Stimulated activated CD8-positive, alpha-beta memory T cell treated with anti-CD3 and anti-CD28 coated beads, Interleukin-7, amount 100 ng/mL, for 4 hours (primary cell): ENCODE measurements around the gene GADL1.

Source experiments
- DNase-seq, 2 donors: peaks; one replicate each; pipeline ENCODE4 v3.0.0-alpha.2; 2020; ENCODE audit warnings: low read depth in 2 of 2

GADL1 gene

DNA sequence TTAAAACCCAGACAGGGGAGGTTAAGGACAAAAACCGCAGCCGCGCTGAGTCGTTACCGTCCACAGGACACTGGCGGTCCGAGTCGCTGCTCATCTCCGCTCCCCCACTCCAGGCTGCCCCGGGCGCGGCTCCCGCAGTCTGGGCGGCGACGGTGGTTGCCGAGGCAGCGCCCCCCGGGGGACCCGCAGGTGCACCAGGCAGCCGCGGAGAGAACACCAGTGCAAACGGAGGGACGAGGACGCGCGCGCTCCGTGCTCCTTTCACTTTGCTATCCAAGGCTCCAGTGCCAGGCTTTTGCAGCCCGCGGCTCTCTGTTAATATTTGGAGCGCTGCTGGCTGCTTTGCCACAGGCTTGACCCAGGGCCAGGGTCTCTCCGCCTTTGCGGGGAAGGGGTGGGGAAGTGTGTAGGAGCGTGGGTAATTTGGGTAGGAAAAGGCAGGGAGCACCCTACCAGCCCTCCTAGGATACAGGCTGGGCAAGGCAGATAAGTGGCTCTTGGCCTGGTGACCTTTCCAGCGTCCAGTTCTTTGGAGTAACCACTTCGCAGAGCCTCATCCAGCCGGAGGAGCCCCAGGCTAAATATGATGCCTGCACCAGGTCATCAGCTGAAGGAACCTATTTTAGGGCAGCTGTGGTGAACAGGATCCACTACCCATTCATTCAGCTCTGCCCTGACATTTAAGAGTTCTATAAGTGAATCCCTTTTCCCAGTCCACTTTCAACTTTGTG is at the start of gene GADL1:
Gene GADL1, minus strand, starts transcription at position 141 of the 731 bp plus-strand sequence. Its CDS starts 47 bp downstream, at position 94.
- DNase-seq: no peak

DNA sequence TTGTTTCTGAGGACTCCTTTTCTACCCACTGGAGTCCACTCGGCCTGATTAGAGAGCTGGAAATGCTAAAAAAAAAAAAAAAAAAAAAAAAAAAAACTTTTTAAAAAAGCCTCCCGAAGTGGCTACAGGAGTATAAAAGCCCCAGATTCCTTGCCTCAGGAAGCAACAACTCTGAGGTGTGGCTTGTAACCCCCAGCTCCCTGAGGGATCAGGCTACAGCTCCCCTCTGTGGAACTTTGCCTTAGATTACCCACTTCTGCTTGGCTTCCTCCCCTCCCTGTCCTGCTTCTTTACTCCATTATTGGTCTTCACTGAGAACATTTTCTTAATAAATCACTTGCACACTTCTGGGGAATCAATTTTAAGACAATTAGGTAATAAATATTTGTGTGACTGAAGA is 49.7 kb upstream of the GADL1 start:
- DNase-seq: no peak

- DNase-seq: no peak
Observed at GRCh38 chr3:30943206-30943605, 48.7 kb upstream of the GADL1 start.

GRCh38 chr3:30941342-30941741 is 46.9 kb upstream of the GADL1 start:
- DNase-seq: no peak

- no peak for DNase-seq
Observed at GRCh38 chr3:30940740-30941139, 46.3 kb upstream of the GADL1 start.

DNA sequence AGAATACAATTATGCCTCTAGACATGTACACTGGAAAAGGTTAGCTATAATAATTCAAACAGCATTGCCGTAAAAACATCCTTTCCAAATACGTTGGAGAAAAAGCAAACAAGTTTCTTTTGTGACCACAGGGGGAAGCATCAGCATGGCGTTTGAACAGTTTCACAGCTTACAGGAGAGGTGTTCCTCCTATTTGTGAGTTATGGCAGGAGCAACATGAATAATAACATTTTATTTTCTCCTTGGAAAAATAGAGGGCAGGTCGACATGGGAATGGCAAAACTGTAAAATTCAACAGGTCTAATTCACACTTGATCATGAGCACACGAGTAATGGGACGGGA is 39.7 kb upstream of the GADL1 start:
- DNase-seq: no peak

- DNase-seq: no peak
Observed at GRCh38 chr3:30933478-30934207, 39.2 kb upstream of the GADL1 start.

- no peak for DNase-seq
Observed at GRCh38 chr3:30932513-30933098, 38.1 kb upstream of the GADL1 start.

DNA sequence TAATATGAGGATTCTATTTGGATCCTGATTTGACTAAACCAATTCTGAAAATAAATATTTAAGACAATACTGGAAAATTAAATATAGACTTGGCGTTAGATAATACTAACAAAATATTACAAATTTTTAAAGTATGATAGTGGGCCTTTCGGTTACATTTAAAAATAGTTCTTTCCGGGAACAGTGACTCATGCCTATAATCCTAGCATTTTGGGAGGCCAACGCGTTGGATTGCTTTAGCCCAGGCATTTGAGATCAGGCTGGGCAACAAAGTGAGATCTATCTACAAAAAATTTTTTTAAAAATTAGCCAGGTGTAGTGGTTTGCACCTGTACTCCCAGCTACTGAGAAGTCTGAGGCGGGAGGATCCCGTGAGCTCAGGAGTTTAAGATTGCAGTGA is 30.3 kb upstream of the GADL1 start:
- no peak for DNase-seq

GRCh38 chr3:30919564-30919963 is 25.1 kb upstream of the GADL1 start:
- DNase-seq: no peak

GRCh38 chr3:30918761-30919160 is 24.3 kb upstream of the GADL1 start:
- DNase-seq: no peak

DNA sequence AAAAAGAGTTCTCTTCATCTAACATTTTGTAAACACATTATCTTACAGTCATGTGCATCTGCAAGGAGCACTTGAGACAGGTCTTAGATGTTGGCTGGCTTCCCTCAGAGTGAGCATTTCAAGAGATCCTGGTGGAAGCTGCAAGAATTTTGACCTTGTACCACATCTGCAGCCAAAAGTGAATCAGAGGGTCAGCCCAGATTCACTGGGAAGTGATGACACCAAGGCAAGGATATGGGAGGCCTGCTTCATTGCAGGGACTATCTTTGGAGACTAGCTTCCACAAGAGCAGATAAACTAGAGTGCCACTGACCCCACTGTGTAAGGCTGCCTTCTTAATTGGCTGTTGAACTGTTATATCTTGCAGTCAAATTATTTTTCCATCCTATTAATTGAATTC is 21.3 kb upstream of the GADL1 start:
- no peak for DNase-seq

GRCh38 chr3:30914696-30915095 is 20.2 kb upstream of the GADL1 start:
- DNase-seq: no peak

- no peak for DNase-seq
Observed at GRCh38 chr3:30913176-30913575, 18.7 kb upstream of the GADL1 start.

- no peak for DNase-seq
Observed at GRCh38 chr3:30912301-30912700, 17.8 kb upstream of the GADL1 start.

GRCh38 chr3:30908456-30909037 is 14.1 kb upstream of the GADL1 start:
- DNase-seq: no peak

DNA sequence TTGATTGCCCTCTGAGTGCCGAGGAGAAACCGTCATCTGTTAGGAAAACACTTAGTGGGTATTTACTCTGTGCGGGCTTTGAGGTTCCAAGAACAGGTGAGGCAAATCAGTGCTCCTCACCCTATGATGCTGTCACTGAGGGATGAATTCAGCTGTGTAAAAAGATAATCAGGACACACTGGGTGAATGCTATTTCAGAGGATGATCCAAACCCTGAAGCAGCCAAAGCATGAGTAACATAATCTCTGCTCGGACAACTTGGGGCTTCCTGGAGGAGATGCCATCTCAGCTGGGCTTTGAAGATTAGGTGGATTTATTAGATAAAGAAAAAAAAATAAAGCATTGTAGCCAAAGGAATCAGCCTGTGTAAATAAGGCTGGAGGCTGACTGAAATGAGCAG is 10.5 kb upstream of the GADL1 start:
- DNase-seq: no peak

GRCh38 chr3:30895329-30895728 is 868 bp upstream of the GADL1 start:
- no peak for DNase-seq

GRCh38 chr3:30893678-30894325 is 659 bp downstream of the GADL1 start:
- DNase-seq: no peak

- no peak for DNase-seq
Observed at GRCh38 chr3:30890907-30891306, 3.6 kb downstream of the GADL1 start.

- no peak for DNase-seq
Observed at GRCh38 chr3:30886888-30887287, 7.6 kb downstream of the GADL1 start.

DNA sequence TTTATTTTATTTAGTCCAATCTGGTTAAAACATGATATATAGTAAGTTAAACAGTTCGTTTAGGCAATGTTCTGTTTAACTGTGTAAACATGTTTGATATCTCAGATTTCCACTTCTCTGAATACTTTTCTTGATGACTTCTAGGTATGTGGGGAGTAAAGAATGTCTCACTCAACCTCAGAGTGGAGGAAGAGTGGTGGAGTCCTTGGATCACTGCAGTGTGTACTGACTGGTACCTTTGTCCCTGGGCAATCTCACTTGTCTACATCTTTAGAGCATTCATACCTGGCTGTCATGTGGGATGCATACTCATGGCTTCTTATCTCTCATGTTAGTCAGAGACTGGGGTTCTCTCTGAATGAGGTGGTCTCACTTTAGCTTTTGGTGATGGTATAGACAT is 15.6 kb downstream of the GADL1 start:
- DNase-seq: no peak
